Measurements from ENCODE around the gene DCC. TPM values are rescaled to one million over a fixed set of nuclear protein-coding genes. Genes with fewer than 3 reads are reported as not detected.

The DCC gene
- total RNA-seq, 2 experiments from 2014 or later = not detected

GRCh38 chr18:52874774-52875173 lies 534.8 kb downstream of the DCC start:
- CTCF ChIA-PET = no interaction called here
- no peak overlapping the region for H3K27ac Mint-ChIP-seq
- POLR2A ChIA-PET = no interaction called here
- no peak overlapping the region for H3K27ac ChIP-seq (ENCODE audit: low read depth in 1 of 2, low read length in 2 of 2)
- peaks cover 0 to 9% of the 10 kb centered on the region in 2 experiments for H3K9me3 ChIP-seq (ENCODE audit: control insufficient read depth in 1 of 2, insufficient read depth in 1 of 2, low read length in 2 of 2)
- peaks cover 5% of the 10 kb centered on the region for H3K9me3 Mint-ChIP-seq
- H3K27me3 Mint-ChIP-seq = no peaks in the 10 kb centered on the region
- no peaks in the 10 kb centered on the region for H3K36me3 Mint-ChIP-seq (ENCODE audit: low read depth)
- DNase-seq = no peak
- intact Hi-C loops (cut with DNase I, micrococcal nuclease) = no loop called here
- TF ChIP-seq CTCF (IDR thresholded peaks at IDR 0.05) = no peak
- ATAC-seq (ENCODE audit: poor library complexity) = no peak
- no peak overlapping the region for H3K4me3 ChIP-seq (ENCODE audit: low read length)
- no peaks in the 10 kb centered on the region for H3K27me3 ChIP-seq (ENCODE audit: control insufficient read depth in 1 of 2, insufficient read depth in 2 of 2, low read length in 2 of 2)
- H3K4me1 Mint-ChIP-seq (ENCODE audit: low read depth) = no peaks in the 10 kb centered on the region
- no peaks in the 10 kb centered on the region for H3K36me3 ChIP-seq (ENCODE audit: insufficient read depth, low read length)
- no peak overlapping the region for H3K4me3 Mint-ChIP-seq
- H3K4me1 ChIP-seq (ENCODE audit: insufficient read depth, low read length) = no peaks in the 10 kb centered on the region

GRCh38 chr18:52875725-52876124 lies 535.7 kb downstream of the DCC start:
- no peak overlapping the region for H3K27ac Mint-ChIP-seq
- no peaks in the 10 kb centered on the region for H3K36me3 Mint-ChIP-seq (ENCODE audit: low read depth)
- ChIA-PET CTCF (no interaction called here), POLR2A (no interaction called here)
- H3K4me1 ChIP-seq (ENCODE audit: insufficient read depth, low read length) = no peaks in the 10 kb centered on the region
- H3K4me3 Mint-ChIP-seq = no peak overlapping the region
- no peaks in the 10 kb centered on the region for H3K27me3 ChIP-seq (ENCODE audit: control insufficient read depth in 1 of 2, insufficient read depth in 2 of 2, low read length in 2 of 2)
- H3K4me3 ChIP-seq (ENCODE audit: low read length) = no peak overlapping the region
- peaks cover 7% of the 10 kb centered on the region for H3K9me3 Mint-ChIP-seq
- no peaks in the 10 kb centered on the region for H3K4me1 Mint-ChIP-seq (ENCODE audit: low read depth)
- TF ChIP-seq CTCF (IDR thresholded peaks at IDR 0.05) = no peak
- no peak for DNase-seq
- H3K9me3 ChIP-seq (ENCODE audit: control insufficient read depth in 1 of 2, insufficient read depth in 1 of 2, low read length in 2 of 2) = no peaks in the 10 kb centered on the region
- no peaks in the 10 kb centered on the region for H3K27me3 Mint-ChIP-seq
- H3K27ac ChIP-seq (ENCODE audit: low read depth in 1 of 2, low read length in 2 of 2) = no peak overlapping the region
- intact Hi-C loops (cut with DNase I, micrococcal nuclease) = no loop called here
- no peaks in the 10 kb centered on the region for H3K36me3 ChIP-seq (ENCODE audit: insufficient read depth, low read length)
- ATAC-seq (ENCODE audit: poor library complexity) = no peak

GRCh38 chr18:52888014-52888413 lies 548.0 kb downstream of the DCC start:
- H3K4me1 Mint-ChIP-seq (ENCODE audit: low read depth) = no peaks in the 10 kb centered on the region
- no peak overlapping the region for H3K27ac ChIP-seq (ENCODE audit: low read depth in 1 of 2, low read length in 2 of 2)
- H3K27me3 Mint-ChIP-seq = no peaks in the 10 kb centered on the region
- no peaks in the 10 kb centered on the region for H3K36me3 ChIP-seq (ENCODE audit: insufficient read depth, low read length)
- H3K4me3 ChIP-seq (ENCODE audit: low read length) = no peak overlapping the region
- DNase-seq = no peak
- no peak overlapping the region for H3K4me3 Mint-ChIP-seq
- POLR2A ChIA-PET = no interaction called here
- intact Hi-C loops (cut with DNase I, micrococcal nuclease) = no loop called here
- peaks cover 2% of the 10 kb centered on the region for H3K9me3 Mint-ChIP-seq
- no peaks in the 10 kb centered on the region for H3K36me3 Mint-ChIP-seq (ENCODE audit: low read depth)
- CTCF ChIA-PET = no interaction called here
- H3K4me1 ChIP-seq (ENCODE audit: insufficient read depth, low read length) = no peaks in the 10 kb centered on the region
- H3K9me3 ChIP-seq (ENCODE audit: control insufficient read depth in 1 of 2, insufficient read depth in 1 of 2, low read length in 2 of 2) = peaks cover 0 to 5% of the 10 kb centered on the region in 2 experiments
- H3K27ac Mint-ChIP-seq = no peak overlapping the region
- no peaks in the 10 kb centered on the region for H3K27me3 ChIP-seq (ENCODE audit: control insufficient read depth in 1 of 2, insufficient read depth in 2 of 2, low read length in 2 of 2)
- ATAC-seq (ENCODE audit: poor library complexity) = no peak
- TF ChIP-seq CTCF (IDR thresholded peaks at IDR 0.05) = no peak
